ENCODE measurements around the gene TDRD10.
"Not testable (repeated sequence)": the region's sequence is repeated elsewhere in the genome, so short reads cannot be mapped to it uniquely, and the experiment has no call there.

The TDRD10 gene

DNA sequence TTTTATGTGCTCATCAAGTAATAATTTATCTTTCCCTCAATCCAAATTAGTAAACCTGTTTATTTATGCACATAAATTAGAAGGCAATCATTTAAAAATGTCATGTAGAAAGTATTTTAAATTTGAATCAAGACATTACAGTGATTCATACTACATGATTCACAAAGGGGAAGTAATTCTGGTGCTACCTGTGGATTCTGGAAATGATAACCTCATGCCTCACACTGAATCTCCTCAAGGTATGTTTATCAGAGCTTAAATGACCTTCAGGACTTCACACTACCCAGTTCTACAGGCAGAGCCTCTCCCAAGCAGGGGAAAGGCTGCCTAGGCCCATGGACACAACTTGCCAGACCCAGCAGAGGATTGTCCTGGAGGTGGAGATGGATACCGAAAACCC is 25.2 kb upstream of the TDRD10 start:
- DNase-seq = no peak
- in situ Hi-C loops (cut with HindIII; ENCODE audit: low pct_ligation_motif_present, low pct_unique_long_range_greater_than_20kb, low sequenced_read_pairs) = no loop called here

DNA sequence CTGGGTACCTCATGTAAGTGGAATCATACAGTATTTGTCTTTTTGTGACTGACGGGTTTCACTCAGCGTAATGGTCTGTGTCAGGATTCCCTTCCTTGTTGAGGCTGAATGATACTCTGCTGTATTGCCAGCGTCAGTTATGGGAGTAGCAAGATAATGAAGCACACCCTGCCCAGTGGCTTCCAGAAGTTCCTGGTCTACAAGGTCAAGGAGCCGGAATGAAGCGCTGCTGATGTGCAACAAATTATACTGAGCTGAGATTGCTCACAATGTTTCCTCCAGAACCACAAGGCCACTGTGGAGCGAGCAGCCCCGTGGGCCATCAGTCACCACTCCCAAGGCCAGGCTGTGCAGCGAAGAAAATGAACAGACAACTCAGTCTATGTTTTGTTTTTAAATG is 24.0 kb upstream of the TDRD10 start:
- in situ Hi-C loops (cut with HindIII; ENCODE audit: low pct_ligation_motif_present, low pct_unique_long_range_greater_than_20kb, low sequenced_read_pairs) = no loop called here
- DNase-seq = no peak

DNA sequence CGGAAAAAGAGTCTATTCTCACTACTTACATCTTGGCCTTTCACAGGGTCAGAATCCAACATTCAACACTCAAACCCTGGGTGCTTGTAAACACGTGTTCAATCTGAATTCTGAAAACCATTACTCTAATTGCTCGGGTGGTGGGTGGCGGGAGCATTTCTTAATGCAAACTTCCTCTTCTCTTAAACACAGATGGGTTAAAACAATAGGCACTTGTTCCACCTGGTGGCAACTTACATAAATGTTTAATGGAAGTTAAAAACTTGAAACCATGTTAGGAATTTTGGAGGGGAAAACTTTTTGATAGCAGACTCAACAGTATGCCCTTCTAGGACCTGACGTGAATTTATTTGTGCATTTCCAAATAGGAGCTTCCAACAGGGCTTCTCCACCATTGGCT is 23.4 kb upstream of the TDRD10 start:
- peak; percentile 30 for DNase-seq

DNA sequence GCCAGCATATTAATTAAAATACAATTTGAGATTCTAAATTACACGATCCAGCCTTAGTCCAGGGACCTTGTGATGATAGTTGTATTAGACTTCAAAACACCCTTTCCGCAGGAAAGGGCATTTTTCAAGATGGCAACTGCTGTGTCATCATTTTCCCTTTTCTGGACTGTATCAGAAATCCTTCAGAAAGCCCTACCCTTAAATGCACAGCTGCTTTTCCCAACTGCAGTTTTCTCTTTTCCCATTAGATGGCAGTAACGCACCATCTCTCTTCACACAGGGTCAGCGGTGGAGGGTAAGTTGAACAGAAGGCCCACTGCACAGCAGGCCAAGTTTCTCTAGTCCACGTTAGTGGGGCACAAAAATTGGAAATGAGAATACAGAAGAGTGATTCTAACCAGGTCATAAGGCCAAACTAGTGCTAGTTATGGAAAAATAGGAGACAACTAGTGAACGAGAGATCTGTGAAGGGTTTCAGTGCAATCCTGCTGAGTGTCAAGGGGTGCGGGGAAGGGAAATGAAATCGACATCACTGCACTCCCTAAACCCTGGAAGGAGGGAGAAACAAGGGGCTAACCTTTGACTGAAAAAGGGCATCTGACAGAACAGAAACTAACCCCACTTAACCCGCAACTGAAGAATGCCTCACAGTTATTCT is 22.1 kb upstream of the TDRD10 start:
- in situ Hi-C loops (cut with HindIII; ENCODE audit: low pct_ligation_motif_present, low pct_unique_long_range_greater_than_20kb, low sequenced_read_pairs) = no loop called here
- peak; percentile 91 for DNase-seq

More for the DNA sequence above, 23.4 kb upstream of the TDRD10 start:
- in situ Hi-C loops (cut with HindIII; ENCODE audit: low pct_ligation_motif_present, low pct_unique_long_range_greater_than_20kb, low sequenced_read_pairs) = no loop called here

DNA sequence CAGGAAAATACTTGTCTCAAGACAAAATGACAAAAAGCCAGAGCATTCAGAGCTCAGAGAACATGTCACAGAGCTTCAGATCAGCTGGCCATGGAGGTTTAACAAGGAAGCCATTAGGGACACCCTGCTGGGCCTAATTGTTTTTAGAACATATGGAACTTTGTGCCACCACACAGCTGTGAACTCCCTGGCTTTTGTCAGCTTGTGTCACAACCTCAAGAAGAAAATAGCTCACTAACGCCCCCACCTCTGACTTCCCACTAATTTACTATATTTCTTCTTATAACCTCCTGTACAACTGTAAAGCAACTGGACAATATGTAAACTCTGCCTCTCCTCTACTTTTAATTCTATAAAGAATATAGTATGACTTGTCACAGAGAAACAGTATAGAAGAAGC is 21.0 kb upstream of the TDRD10 start:
- DNase-seq = no peak
- in situ Hi-C loops (cut with HindIII; ENCODE audit: low pct_ligation_motif_present, low pct_unique_long_range_greater_than_20kb, low sequenced_read_pairs) = no loop called here

DNA sequence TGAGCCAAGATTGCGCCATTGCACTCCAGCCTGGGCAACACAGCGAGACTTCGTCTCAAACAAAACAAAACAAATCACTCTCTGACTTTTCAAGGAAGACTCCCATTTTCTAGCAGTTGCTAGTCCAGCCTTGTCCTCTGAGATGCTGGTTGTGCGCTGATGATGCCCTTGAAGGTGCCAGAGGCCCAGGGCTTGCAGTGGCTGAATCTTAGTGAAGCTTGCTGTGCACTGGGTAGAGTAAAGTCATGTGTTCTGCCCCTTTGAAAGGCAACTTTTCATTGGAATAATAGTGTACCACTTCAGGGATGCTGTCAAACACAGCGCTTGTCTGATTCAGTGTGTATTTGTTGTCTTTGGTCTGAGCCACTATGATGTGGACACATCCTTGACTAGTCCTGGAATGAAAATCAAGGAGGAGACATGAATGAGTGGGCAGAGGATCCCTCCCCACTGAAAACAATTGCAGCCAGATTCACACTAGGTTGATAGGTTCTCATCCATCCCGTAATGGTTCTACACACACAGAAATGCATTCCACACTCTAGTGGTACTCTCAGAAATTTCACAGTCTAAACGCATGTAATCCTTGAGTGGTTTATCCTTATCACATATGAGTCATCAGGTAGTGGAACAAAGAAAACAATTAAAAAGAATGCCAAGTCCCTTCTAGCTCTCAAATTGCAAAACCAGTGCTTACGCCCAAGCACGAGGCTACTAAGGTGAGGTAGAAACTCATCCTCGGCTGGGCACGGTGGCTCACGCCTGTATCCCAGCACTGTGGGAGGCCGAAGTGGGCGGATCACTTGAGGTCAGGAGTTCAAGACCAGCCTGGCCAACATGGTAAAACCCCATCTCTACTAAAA is 17.8 kb upstream of the TDRD10 start:
- in situ Hi-C loops (cut with HindIII; ENCODE audit: low pct_ligation_motif_present, low pct_unique_long_range_greater_than_20kb, low sequenced_read_pairs) = no loop called here
- peak; percentile 85 for DNase-seq

DNA sequence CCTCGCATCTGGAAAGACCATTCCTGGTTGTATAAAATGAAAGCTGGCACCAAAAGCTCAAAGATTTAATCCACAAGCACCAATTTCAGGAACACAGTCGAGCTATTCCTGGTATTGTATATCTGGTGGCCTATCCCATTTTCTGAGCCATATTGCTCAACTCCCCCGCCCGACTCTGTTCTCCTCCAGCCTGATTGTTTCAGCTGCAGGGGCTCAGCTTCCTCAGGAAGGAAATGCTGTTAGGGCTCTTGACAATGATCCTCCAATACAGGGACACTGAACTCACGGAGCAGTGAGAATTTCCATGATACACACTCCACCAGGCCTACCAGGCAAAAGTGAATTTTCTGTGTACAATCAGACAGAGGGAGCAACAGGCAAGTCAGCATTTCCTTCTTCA is 16.9 kb upstream of the TDRD10 start:
- no peak for DNase-seq
- in situ Hi-C loops (cut with HindIII; ENCODE audit: low pct_ligation_motif_present, low pct_unique_long_range_greater_than_20kb, low sequenced_read_pairs) = no loop called here

DNA sequence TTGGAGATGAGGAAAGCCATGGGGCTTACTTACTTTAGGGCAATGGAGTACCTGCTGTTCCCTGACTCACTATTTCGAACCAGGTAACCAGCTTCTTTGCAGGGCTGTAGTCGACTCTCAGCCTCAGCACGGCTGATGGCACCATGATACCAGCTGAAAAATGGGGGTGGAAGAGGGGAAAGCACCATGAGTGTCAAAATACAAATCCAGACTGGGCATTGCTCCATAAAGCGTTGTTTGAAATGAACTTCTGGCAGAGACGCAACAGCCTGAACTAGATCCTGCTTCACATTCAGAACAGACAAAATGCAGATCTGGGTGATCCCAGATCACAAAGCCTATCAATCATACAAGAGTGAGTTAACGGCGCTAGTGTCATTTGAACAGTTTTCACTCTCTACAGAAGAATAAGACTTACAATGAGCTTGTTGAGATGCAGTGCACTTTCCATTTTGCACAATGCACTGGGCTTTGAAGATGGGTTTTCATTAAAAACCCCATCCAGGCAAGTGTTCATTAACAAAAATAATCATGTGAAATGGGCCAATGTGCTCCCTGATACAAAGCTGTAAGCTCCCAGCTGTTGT is 16.0 kb upstream of the TDRD10 start:
- no peak for DNase-seq
- in situ Hi-C loops (cut with HindIII; ENCODE audit: low pct_ligation_motif_present, low pct_unique_long_range_greater_than_20kb, low sequenced_read_pairs) = no loop called here

DNA sequence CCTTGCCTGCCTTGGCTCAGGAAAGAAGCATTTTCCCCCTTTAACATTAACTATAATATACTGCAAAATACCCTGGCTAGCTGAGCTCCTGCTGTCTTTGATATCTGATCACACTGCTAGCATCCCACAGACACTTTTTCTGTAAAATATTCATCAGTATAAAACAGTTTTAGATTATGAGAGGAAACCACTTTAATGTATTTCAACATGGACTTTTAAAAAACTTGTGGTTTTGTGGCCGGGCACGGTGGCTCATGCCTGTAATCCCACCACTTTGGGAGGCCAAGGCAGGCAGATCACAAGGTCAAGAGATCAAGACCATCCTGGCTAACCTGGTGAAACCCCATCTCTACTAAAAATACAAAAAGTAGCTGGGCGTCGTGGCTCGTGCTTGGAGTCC is 15.3 kb upstream of the TDRD10 start:
- in situ Hi-C loops (cut with HindIII; ENCODE audit: low pct_ligation_motif_present, low pct_unique_long_range_greater_than_20kb, low sequenced_read_pairs) = not testable (repeated sequence)

DNA sequence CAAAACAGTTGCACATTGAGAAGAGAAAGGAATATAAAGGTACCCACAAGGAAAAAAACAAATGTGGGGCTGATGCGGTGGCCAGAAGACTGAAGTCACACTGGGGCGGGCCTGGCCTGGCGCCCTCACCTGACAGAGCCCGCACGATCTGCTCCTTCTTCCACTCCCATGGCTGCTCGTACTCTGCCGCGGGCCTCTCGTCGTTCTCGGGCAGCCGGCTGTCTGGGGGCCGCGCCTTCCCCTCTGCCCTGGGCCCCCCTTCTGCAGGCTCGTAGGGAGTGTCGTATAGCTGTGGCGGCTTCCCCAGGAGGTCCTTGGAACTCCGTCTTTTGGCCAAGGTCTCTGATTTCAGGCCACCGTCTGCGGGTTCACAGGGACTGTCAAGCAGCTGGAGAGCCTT is 13.1 kb upstream of the TDRD10 start:
- in situ Hi-C loops (cut with HindIII; ENCODE audit: low pct_ligation_motif_present, low pct_unique_long_range_greater_than_20kb, low sequenced_read_pairs) = no loop called here
- DNase-seq = no peak

More for the DNA sequence above, 15.3 kb upstream of the TDRD10 start:
- DNase-seq = not testable (repeated sequence)

DNA sequence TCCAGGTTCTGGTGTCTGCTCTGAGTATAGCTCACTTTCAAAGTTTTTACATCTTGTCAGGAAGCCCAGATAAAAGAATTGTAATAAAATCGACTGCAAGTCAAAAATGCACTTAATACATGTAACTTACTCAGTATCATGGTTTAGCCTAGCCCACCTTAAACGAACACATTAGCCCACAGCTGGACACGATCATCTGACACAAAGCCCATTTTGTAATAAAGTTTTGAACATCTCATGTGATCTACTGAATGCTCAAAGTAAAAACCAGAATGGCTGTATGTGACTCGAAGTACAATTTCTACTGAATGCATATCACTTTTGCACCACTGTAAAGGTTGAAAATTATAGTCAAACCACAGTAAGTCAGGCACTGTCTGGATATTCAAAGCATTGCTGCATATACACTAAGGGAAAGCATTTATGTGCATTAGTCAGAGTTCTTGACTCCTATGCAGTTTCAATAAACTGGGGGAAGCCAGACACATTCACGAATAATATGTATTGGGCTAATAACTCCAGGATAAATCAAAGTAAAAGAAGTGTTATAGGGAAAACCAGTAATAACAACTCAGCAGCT is 12.2 kb upstream of the TDRD10 start:
- no peak for DNase-seq
- in situ Hi-C loops (cut with HindIII; ENCODE audit: low pct_ligation_motif_present, low pct_unique_long_range_greater_than_20kb, low sequenced_read_pairs) = no loop called here

DNA sequence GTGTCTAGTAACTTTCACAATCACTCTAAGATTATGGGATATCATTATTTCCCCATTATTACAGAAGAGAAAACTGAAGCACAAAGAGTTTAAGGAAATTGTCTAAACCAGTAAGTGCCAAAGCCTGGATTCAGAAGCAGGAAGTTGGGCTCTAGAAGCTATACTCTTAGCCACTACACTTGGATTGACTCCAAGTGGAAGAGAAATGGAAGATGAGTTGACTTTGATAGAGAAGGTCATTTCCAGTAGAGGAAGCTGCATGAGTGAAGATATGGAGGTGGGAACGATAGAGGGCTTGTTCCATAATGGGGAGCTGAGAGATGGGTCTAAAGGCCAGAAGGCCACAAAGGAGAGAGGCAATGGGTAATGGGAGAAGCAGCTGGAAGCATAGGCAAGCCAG is 11.7 kb upstream of the TDRD10 start:
- no peak for DNase-seq
- in situ Hi-C loops (cut with HindIII; ENCODE audit: low pct_ligation_motif_present, low pct_unique_long_range_greater_than_20kb, low sequenced_read_pairs) = no loop called here

DNA sequence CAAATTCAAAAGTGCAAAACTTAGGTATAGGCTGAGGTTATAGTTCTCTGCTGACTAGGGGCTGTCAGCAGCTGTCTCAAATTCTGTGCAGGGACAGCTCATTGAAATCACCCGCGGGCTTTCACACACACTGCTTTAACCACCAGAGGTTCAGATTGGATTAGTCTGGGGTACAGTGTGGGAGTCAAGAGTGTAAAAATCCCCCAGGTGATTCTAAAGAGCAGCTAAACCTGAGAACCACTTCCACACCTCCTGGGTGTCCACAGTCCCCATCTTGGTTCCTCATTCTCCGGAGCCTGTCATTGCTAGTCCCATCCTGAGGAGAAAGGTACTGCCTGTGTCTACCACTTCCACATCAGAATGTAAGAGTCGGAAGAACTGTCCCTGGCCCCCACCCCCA is 9.9 kb upstream of the TDRD10 start:
- no peak for DNase-seq
- in situ Hi-C loops (cut with HindIII; ENCODE audit: low pct_ligation_motif_present, low pct_unique_long_range_greater_than_20kb, low sequenced_read_pairs) = no loop called here

DNA sequence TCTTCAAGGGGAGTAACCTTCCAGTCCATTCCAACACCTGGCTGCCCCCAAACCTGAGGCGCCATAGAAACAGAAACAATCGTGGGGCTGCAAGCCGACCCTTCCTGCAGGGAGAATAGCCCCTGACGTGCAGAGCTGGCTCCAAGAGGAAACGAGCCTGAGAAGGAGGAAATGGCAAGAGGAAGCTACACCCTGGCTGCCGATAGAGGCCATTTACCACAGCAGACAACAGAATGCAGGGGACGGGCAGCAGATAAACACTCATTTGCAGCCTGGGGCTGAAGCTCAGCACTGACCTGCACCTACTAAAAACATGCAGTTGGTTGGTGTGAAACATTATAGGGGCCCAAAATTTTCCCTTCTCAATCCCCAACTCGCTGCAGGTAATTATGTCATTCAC is 8.7 kb upstream of the TDRD10 start:
- in situ Hi-C loops (cut with HindIII; ENCODE audit: low pct_ligation_motif_present, low pct_unique_long_range_greater_than_20kb, low sequenced_read_pairs) = no loop called here
- DNase-seq = no peak

DNA sequence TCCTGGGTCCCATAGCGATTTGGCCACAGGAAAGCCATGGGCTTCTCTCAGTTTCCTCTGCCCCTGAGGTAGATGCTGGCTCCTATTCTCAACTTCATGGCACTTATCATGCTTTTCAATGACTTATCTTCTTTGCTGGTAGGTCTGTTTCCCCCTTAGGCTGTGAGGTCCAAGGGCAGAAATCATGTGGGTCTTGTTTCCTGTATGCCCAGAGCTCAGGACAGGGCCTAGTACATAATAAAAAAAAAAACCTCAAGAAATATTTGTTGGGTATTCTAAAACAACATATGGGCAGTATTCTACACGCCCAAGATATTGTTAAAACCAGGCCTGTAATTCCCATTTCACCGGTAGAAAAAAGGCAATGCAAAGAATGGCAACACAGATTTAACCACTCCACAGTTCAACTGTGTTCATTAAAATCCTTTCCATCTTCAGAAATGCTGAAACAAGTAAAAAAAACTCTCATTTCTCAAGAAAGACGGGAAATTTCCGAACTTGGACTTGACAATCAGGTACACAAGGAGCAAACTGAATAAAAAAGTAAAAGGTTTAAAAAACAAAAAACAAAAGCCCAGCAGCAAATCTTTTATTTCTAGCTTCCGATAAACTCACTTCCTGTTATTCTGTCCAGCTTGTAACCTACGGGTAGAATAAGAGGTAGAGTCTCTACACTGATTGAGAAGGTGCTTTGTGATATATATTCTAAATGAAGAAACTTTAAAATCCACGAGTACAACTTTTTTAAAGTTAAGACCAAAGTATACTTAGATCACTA is 6.3 kb upstream of the TDRD10 start:
- in situ Hi-C loops (cut with HindIII; ENCODE audit: low pct_ligation_motif_present, low pct_unique_long_range_greater_than_20kb, low sequenced_read_pairs) = no loop called here
- DNase-seq = no peak

DNA sequence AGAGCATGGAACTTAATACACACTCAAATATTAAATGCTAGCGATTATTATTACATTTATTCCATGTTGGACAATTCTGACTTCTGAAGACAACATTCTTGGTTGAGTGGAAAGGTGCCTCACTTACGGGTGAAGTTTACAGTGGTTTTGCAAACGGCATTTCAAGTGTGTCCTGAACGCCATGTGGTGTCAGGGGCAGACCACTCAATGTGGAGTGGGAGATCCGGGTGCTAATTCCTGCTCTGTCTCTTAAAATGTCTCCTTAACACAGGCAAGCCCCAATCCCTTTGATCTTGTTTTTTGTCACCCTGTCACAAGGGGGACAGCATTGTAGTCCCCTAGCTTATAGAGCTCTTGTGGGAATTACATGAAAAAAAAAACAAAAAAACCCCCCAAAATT is 5.6 kb upstream of the TDRD10 start:
- no peak for DNase-seq
- in situ Hi-C loops (cut with HindIII; ENCODE audit: low pct_ligation_motif_present, low pct_unique_long_range_greater_than_20kb, low sequenced_read_pairs) = no loop called here

DNA sequence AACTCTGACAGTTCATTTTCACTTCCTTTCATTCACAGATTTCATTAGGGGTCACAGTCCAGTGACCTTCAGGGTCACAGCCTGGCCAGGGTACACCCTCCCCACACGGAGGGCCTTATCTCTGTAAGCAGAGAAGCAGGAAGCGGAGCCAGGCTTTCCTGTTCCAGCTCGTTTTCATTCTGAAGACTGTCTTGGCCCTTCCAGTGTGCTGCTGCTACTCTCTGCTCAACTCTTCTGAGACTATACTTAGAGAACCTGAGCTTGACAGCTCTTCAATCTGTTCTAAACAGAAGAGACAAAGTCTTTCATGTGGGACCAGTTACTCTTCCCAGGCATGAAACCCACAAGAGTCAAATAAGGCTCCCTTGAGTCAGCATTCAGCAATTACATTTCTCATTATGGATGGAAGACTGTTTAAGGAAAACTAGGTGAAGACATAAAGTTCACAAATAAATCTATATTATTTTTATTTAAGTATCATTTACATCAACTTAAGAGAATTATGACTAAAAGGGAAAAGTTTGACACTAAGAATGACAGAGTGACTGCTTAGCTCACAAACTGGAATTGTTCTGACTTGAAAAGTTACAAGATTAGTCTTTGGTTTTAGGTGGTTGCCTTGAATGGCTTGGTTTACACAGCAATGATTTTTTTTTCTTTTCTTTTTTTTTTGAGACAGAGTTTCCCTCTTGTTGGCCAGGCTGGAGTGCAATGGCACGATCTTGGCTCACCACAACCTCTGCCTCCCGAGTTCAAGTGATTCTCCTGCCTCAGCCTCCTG is 4.8 kb upstream of the TDRD10 start:
- DNase-seq = no peak
- in situ Hi-C loops (cut with HindIII; ENCODE audit: low pct_ligation_motif_present, low pct_unique_long_range_greater_than_20kb, low sequenced_read_pairs) = no loop called here

DNA sequence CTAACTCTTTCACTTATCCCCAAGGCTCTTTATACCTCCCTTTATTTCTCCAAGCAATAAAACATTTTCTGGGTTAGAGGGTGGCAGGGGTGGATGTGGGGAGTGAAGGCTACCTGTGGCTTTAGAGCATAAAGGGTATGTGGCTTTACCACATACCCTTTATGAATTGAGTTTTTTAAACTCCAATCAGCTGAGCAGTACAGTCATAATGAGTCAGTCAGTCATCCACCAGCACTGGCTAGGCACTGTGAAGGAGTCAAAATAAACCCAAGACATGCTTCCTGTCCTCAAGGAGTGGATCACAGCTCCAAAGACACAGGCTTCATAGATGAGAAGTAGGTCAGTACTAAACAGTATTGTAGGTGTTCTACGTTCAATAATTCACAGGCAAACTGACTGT is 2.6 kb upstream of the TDRD10 start:
- no peak for DNase-seq
- in situ Hi-C loops (cut with HindIII; ENCODE audit: low pct_ligation_motif_present, low pct_unique_long_range_greater_than_20kb, low sequenced_read_pairs) = no loop called here

All from ACHN (cell line).